H9 (cell line): Measurements from ENCODE around the gene FAM228A. TPM values are rescaled to one million over a fixed set of nuclear protein-coding genes. Genes with fewer than 3 reads are reported as not detected.

Experiments used
- DNase-seq: peaks from one replicate; pipeline ENCODE4 v3.0.0-alpha.2; 2017
- H2AFZ ChIP-seq: one replicate; pipeline ENCODE4 v1.6.1; 2013; ENCODE audit warnings: mild to moderate bottlenecking, low read length, control low read depth, moderate library complexity
- H2AK5ac ChIP-seq: 2 replicates; pipeline ENCODE4 v1.6.1; 2013; ENCODE audit warnings: low read length, control low read depth, mixed read lengths; ENCODE audit not compliant: insufficient read length
- H2BK120ac ChIP-seq: one replicate; pipeline ENCODE4 v1.6.1; 2013; ENCODE audit warnings: low read depth, mild to moderate bottlenecking, low read length, control low read depth, inconsistent platforms; ENCODE audit not compliant: poor library complexity, severe bottlenecking
- H2BK12ac ChIP-seq: 2 replicates; pipeline ENCODE4 v1.6.1; 2013; ENCODE audit warnings: low read length, control low read depth, mixed read lengths, low read depth; ENCODE audit not compliant: insufficient read length
- H2BK15ac ChIP-seq: 2 replicates; pipeline ENCODE4 v1.6.1; 2013; ENCODE audit warnings: low read depth, low read length, control low read depth
- H2BK20ac ChIP-seq: one replicate; pipeline ENCODE4 v1.6.1; 2013; ENCODE audit warnings: low read depth, mild to moderate bottlenecking, low read length, control low read depth, inconsistent platforms; ENCODE audit not compliant: poor library complexity, severe bottlenecking
- H2BK5ac ChIP-seq: 2 replicates; pipeline ENCODE4 v1.6.1; 2013; ENCODE audit warnings: low read length, control low read depth, mixed read lengths; ENCODE audit not compliant: insufficient read length
- H3K14ac ChIP-seq: 2 replicates; pipeline ENCODE4 v1.6.1; 2013; ENCODE audit warnings: low read length, control low read depth; ENCODE audit not compliant: insufficient read depth
- H3K18ac ChIP-seq: 2 replicates; pipeline ENCODE4 v1.6.1; 2013; ENCODE audit warnings: low read depth, mild to moderate bottlenecking, mixed read lengths, low read length, control low read depth; ENCODE audit not compliant: insufficient read length
- H3K23ac ChIP-seq: 2 replicates; pipeline ENCODE4 v1.6.1; 2013; ENCODE audit warnings: low read length, control low read depth, mixed read lengths, low read depth; ENCODE audit not compliant: insufficient read length
- H3K23me2 ChIP-seq: 2 replicates; pipeline ENCODE4 v1.6.1; 2013; ENCODE audit warnings: low read depth, mild to moderate bottlenecking, mixed read lengths, low read length, control low read depth; ENCODE audit not compliant: insufficient read length, poor library complexity, severe bottlenecking
- H3K27ac ChIP-seq: 2 replicates; pipeline ENCODE4 v1.5.1; 2013; ENCODE audit warnings: low read length, control low read depth, mixed read lengths, low read depth; ENCODE audit not compliant: insufficient read length
- H3K27me3 ChIP-seq: 2 replicates; pipeline ENCODE4 v1.6.1; 2013; ENCODE audit warnings: low read length, control low read depth, inconsistent platforms; ENCODE audit not compliant: insufficient read depth
- H3K4ac ChIP-seq: 2 replicates; pipeline ENCODE4 v1.6.1; 2013; ENCODE audit warnings: low read depth, mild to moderate bottlenecking, control low read depth, inconsistent platforms, low read length, moderate library complexity
- H3K4me1 ChIP-seq: 2 replicates; pipeline ENCODE4 v1.6.1; 2013; ENCODE audit warnings: low read length, control low read depth, inconsistent platforms; ENCODE audit not compliant: insufficient read depth
- H3K4me2 ChIP-seq: 2 replicates; pipeline ENCODE4 v1.6.1; 2013; ENCODE audit warnings: low read length, control low read depth, mixed read lengths; ENCODE audit not compliant: insufficient read length, insufficient read depth
- H3K56ac ChIP-seq: 2 replicates; pipeline ENCODE4 v1.6.1; 2013; ENCODE audit warnings: low read depth, mild to moderate bottlenecking, mixed read lengths, low read length, control low read depth; ENCODE audit not compliant: insufficient read length
- H3K79me1 ChIP-seq: 2 replicates; pipeline ENCODE4 v1.6.1; 2013; ENCODE audit warnings: low read depth, mild to moderate bottlenecking, moderate library complexity, low read length, control low read depth, inconsistent platforms; ENCODE audit not compliant: insufficient read depth, poor library complexity, severe bottlenecking
- H3K79me2 ChIP-seq: 2 replicates; pipeline ENCODE4 v1.6.1; 2013; ENCODE audit warnings: low read length, control low read depth, inconsistent platforms; ENCODE audit not compliant: insufficient read depth
- H3K9ac ChIP-seq: 2 replicates; pipeline ENCODE4 v1.6.1; 2013; ENCODE audit warnings: low read length, control low read depth, mixed read lengths; ENCODE audit not compliant: insufficient read length; ENCODE audit errors: extremely low read depth
- H3K9me3 ChIP-seq: one replicate; pipeline ENCODE4 v1.6.1; 2013; ENCODE audit warnings: low read depth, low read length, inconsistent platforms; ENCODE audit not compliant: control insufficient read depth
- H3T11ph ChIP-seq: one replicate; pipeline ENCODE4 v1.6.1; 2013; ENCODE audit warnings: mild to moderate bottlenecking, low read length, control low read depth, inconsistent platforms
- H4K20me1 ChIP-seq: one replicate; pipeline ENCODE4 v1.6.1; 2013; ENCODE audit not compliant: control insufficient read depth, insufficient read length, insufficient read depth
- H4K5ac ChIP-seq: 2 replicates; pipeline ENCODE4 v1.6.1; 2013; ENCODE audit warnings: low read depth, mild to moderate bottlenecking, mixed read lengths, low read length, control low read depth; ENCODE audit not compliant: insufficient read length
- H4K8ac ChIP-seq: replicated peaks from 2 replicates; pipeline ENCODE4 v1.6.1; 2013; ENCODE audit warnings: low read length, control low read depth, mixed read lengths, low read depth; ENCODE audit not compliant: insufficient read length
- H4K91ac ChIP-seq: 2 replicates; pipeline ENCODE4 v1.6.1; 2013; ENCODE audit warnings: low read depth, mild to moderate bottlenecking, moderate library complexity, mixed read lengths, low read length, control low read depth; ENCODE audit not compliant: insufficient read length
- H3K27ac Mint-ChIP-seq, 3 experiments: 2 replicates in 2 of 3; 3 replicates in 1 of 3; pipeline ENCODE4 v1.8.0; 2020 to 2021; ENCODE audit warnings: mixed read lengths in 3 of 3, mild to moderate bottlenecking in 1 of 3, moderate library complexity in 1 of 3
- H3K27me3 Mint-ChIP-seq: 2 replicates; pipeline ENCODE4 v1.8.0; 2021; ENCODE audit warnings: low read depth, mild to moderate bottlenecking, moderate library complexity, mixed read lengths
- H3K36me3 Mint-ChIP-seq, 3 experiments: 2 replicates in 2 of 3; 3 replicates in 1 of 3; pipeline ENCODE4 v1.8.0; 2020 to 2021; ENCODE audit warnings: low read depth in 3 of 3, mixed read lengths in 3 of 3; ENCODE audit not compliant: insufficient read depth in 1 of 3
- H3K4me1 Mint-ChIP-seq, 2 experiments: 2 replicates each; pipeline ENCODE4 v1.8.0; 2020; ENCODE audit warnings: mixed read lengths in 2 of 2
- H3K4me3 Mint-ChIP-seq, 2 experiments: 2 replicates in 1 of 2; 3 replicates in 1 of 2; pipeline ENCODE4 v1.8.0; 2020 to 2021; ENCODE audit warnings: mild to moderate bottlenecking in 2 of 2, mixed read lengths in 2 of 2, moderate library complexity in 1 of 2
- H3K9me3 Mint-ChIP-seq, 2 experiments: 2 replicates in 1 of 2; 3 replicates in 1 of 2; pipeline ENCODE4 v1.8.0; 2020; ENCODE audit warnings: mild to moderate bottlenecking in 2 of 2, mixed read lengths in 2 of 2, moderate library complexity in 1 of 2
- CTCF ChIP-seq: fragments of 200-600 bp; sonication (generic); conservative IDR thresholded peaks from 3 replicates; pipeline ENCODE4 v1.8.0; 2021; ENCODE audit warnings: antibody characterized with exemption, mild to moderate bottlenecking
- WGBS: extraction: QIAGEN DNeasy Blood & Tissue Kit; methylation state at CpG from one replicate; pipeline ENCODE4 v1.1.7; 2013; ENCODE audit warnings: missing lambda C conversion rate, low lambda C conversion rate, mixed read lengths; ENCODE audit not compliant: insufficient read length; ENCODE audit errors: extremely low coverage; 5-methylcytosine and 5-hydroxymethylcytosine counted together
- total RNA-seq: library from RNA; stranded (reverse); gene quantifications from 2 replicates; pipeline ENCODE4 v1.2.1, GENCODE V29; 2021

The FAM228A gene
- total RNA-seq, 1 experiment from 2014 or later: not detected

DNA sequence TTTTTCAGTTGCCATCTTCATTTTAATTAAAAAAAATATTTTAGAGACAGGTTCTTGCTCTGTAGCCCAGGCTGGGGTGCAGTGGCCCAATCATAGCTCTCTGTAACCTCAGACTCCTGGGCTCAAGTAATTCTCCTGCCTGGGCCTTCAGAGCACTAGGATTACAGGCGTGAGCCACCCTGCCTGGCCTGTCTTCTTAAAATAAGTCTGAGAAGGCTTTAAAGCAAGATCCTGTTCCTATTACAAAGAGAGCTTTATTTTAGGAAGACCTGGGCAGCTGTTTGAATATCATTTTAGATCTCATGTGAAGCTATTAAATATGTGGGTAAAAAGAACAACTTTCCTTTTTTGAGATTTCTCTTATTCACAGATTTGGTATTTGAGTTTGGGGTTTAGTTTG is 1.5 kb downstream of the FAM228A start:
- H3K79me2 ChIP-seq: no peaks in the 10 kb centered on the region
- no peak overlapping the region for H2BK20ac ChIP-seq
- no peak overlapping the region for H4K8ac ChIP-seq
- Mint-ChIP-seq H3K4me3 (no peak overlapping the region), H3K4me1 (no peaks in the 10 kb centered on the region), H3K36me3 (no peaks in the 10 kb centered on the region), H3K27me3 (no peaks in the 10 kb centered on the region), H3K27ac (no peak overlapping the region), H3K9me3 (no peaks in the 10 kb centered on the region)
- H2AFZ ChIP-seq: no peak overlapping the region
- DNase-seq: no peak
- H3K27me3 ChIP-seq: no peaks in the 10 kb centered on the region
- H2BK120ac ChIP-seq: no peak overlapping the region
- H3K23me2 ChIP-seq: no peaks in the 10 kb centered on the region
- H2BK15ac ChIP-seq: no peak overlapping the region
- no peak overlapping the region for H3K56ac ChIP-seq
- H3K4me2 ChIP-seq: no peak overlapping the region
- H3K79me1 ChIP-seq: no peaks in the 10 kb centered on the region
- no peak overlapping the region for H3K4ac ChIP-seq
- H2AK5ac ChIP-seq: no peak overlapping the region
- no peak overlapping the region for H4K91ac ChIP-seq
- H3K23ac ChIP-seq: no peak overlapping the region
- no peaks in the 10 kb centered on the region for H3K4me1 ChIP-seq
- no peaks in the 10 kb centered on the region for H3K9me3 ChIP-seq
- no peak overlapping the region for H3K9ac ChIP-seq
- no peak overlapping the region for H3K14ac ChIP-seq
- H2BK12ac ChIP-seq: no peak overlapping the region
- no peak for TF ChIP-seq CTCF
- H3K18ac ChIP-seq: no peak overlapping the region
- no peak overlapping the region for H3T11ph ChIP-seq
- no peak overlapping the region for H2BK5ac ChIP-seq
- H3K27ac ChIP-seq: no peak overlapping the region
- H4K5ac ChIP-seq: no peak overlapping the region
- no peaks in the 10 kb centered on the region for H4K20me1 ChIP-seq
- no CpG with 5 or more reads among the region's 1 CpG for WGBS
